HepG2 (cell line): ENCODE results near the gene COA3. TPM values are rescaled to one million over a fixed set of nuclear protein-coding genes. Genes with fewer than 3 reads are reported as not detected.

ENCODE experiments used
- ARID4A ChIP-seq: sonication (generic); formaldehyde crosslinking; IDR thresholded peaks from 2 replicates; pipeline ENCODE4 v1.5.0; 2020; ENCODE audit warnings: mild to moderate bottlenecking, missing genetic modification reagents, borderline replicate concordance
- ATF3 ChIP-seq: sonication (generic); formaldehyde crosslinking; IDR thresholded peaks from 2 replicates; pipeline ENCODE4 v1.4.0; 2020; ENCODE audit warnings: missing genetic modification reagents
- GZF1 ChIP-seq: sonication (generic); formaldehyde crosslinking; IDR thresholded peaks from 2 replicates; pipeline ENCODE4 v1.5.1; 2020; ENCODE audit warnings: mild to moderate bottlenecking, missing genetic modification reagents
- HMG20B ChIP-seq: conservative IDR thresholded peaks from 2 replicates; pipeline ENCODE4 v1.6.1; 2016; ENCODE audit warnings: missing genetic modification reagents, missing compliant biosample characterization
- MEIS2 ChIP-seq: sonication (generic); formaldehyde crosslinking; IDR thresholded peaks from 2 replicates; pipeline ENCODE4 v1.9.0; 2021; ENCODE audit warnings: mild to moderate bottlenecking, missing genetic modification reagents
- NCOA2 ChIP-seq: sonication (generic); formaldehyde crosslinking; IDR thresholded peaks from 2 replicates; pipeline ENCODE4 v1.8.0; 2022; ENCODE audit warnings: inconsistent platforms
- NFE2L2 ChIP-seq: fragments of 150-350 bp; IDR thresholded peaks from 2 replicates; pipeline ENCODE4 v1.6.1; 2014; ENCODE audit warnings: low read length
- PHF5A ChIP-seq: IDR thresholded peaks from one replicate; pipeline ENCODE4 v1.6.1; 2018; ENCODE audit warnings: low read depth, missing genetic modification reagents; ENCODE audit not compliant: unreplicated experiment
- POGZ ChIP-seq: sonication (generic); formaldehyde crosslinking; IDR thresholded peaks from 2 replicates; pipeline ENCODE4 v1.4.0; 2020; ENCODE audit warnings: mild to moderate bottlenecking, missing genetic modification reagents
- POLR2A ChIP-seq, 2 experiments: IDR thresholded peaks; 2 replicates each; pipeline ENCODE4 v1.6.1; 2011; ENCODE audit warnings: low read depth in 2 of 2, low read length in 2 of 2, mild to moderate bottlenecking in 1 of 2, moderate library complexity in 1 of 2; ENCODE audit not compliant: insufficient read depth in 1 of 2
- RARA ChIP-seq: IDR thresholded peaks from 2 replicates; pipeline ENCODE4 v1.6.1; 2016; ENCODE audit warnings: missing genetic modification reagents, missing compliant biosample characterization
- TBL1XR1 ChIP-seq: fragments of 150-350 bp; IDR thresholded peaks from 2 replicates; pipeline ENCODE4 v1.6.1; 2014; ENCODE audit warnings: borderline replicate concordance, low read length; ENCODE audit not compliant: partially characterized antibody
- ZBTB1 ChIP-seq: sonication (generic); formaldehyde crosslinking; IDR thresholded peaks from 2 replicates; pipeline ENCODE4 v1.4.0; 2020; ENCODE audit warnings: missing genetic modification reagents, borderline replicate concordance
- ZFP90 ChIP-seq: sonication (generic); formaldehyde crosslinking; IDR thresholded peaks from 2 replicates; pipeline ENCODE4 v1.8.0; 2022; ENCODE audit warnings: missing genetic modification reagents, mild to moderate bottlenecking, inconsistent platforms, borderline replicate concordance
- ZHX2 ChIP-seq, 2 experiments: sonication (generic) in 1 of 2; formaldehyde crosslinking in 1 of 2; IDR thresholded peaks; 2 replicates each; pipeline versions ENCODE4 v1.6.1 to v1.9.0; 2014 to 2022; ENCODE audit warnings: antibody characterized with exemption in 1 of 2, borderline replicate concordance in 1 of 2, inconsistent platforms in 1 of 2, low read depth in 1 of 2, missing genetic modification reagents in 1 of 2
- ZNF589 ChIP-seq: sonication (generic); formaldehyde crosslinking; conservative IDR thresholded peaks from 2 replicates; pipeline ENCODE4 v1.8.0; 2022; ENCODE audit warnings: mild to moderate bottlenecking, moderate library complexity, missing genetic modification reagents
- ZNF740 ChIP-seq: sonication (generic); formaldehyde crosslinking; IDR thresholded peaks from 2 replicates; pipeline ENCODE4 v1.4.0; 2020; ENCODE audit warnings: missing genetic modification reagents
- ZNF746 ChIP-seq: sonication (generic); formaldehyde crosslinking; IDR thresholded peaks from 2 replicates; pipeline ENCODE4 v1.8.0; 2022; ENCODE audit warnings: mild to moderate bottlenecking, missing genetic modification reagents
- polyA plus RNA-seq, 8 experiments: library from polyadenylated mRNA; depleted of rRNA in 3 of 8; stranded (reverse) in 7 of 8; unstranded in 1 of 8; fragments of >200 nt; fragmentation: Illumina TruSeq in 4 of 8; extraction: Trizol in 4 of 8; gene quantifications; 2 replicates each; pipeline versions ENCODE4 v1.2.1 to v1.2.3, GENCODE V29; 2011 to 2016; ENCODE audit warnings: low read depth in 4 of 8, missing spikeins in 1 of 8, mixed read lengths in 1 of 8; ENCODE audit not compliant: insufficient read depth in 1 of 8
- total RNA-seq, 5 experiments: library from RNA; depleted of rRNA; stranded (reverse); fragments of >200 nt; fragmentation: Illumina TruSeq; extraction: Trizol; gene quantifications; 2 replicates each; pipeline ENCODE4 v1.2.3, GENCODE V29; 2016; ENCODE audit warnings: low read depth in 1 of 5

Gene COA3
- total and polyA plus RNA-seq, 2 of the 13 experiments (the other 11 are each of a cell fraction or from before 2014, with no cell fraction given): 133 to 202 TPM

GRCh38 chr17:42779936-42780850, 18.3 kb downstream of the COA3 start, which contains the start of gene WNK4 (continued):
- TF ChIP-seq ZNF589 (peak; percentile 69; the same call in 1 of the 2 replicates), PHF5A (CRISPR knock-in tag) (peak; percentile 89), ZBTB1 (CRISPR knock-in tag) (no peak; the same call in 1 of the 2 replicates), NCOA2 (CRISPR knock-in tag) (peak; percentile 87), TBL1XR1 (no peak), RARA (CRISPR knock-in tag) (peak; percentile 98), ATF3 (CRISPR knock-in tag) (peak; percentile 36; the same call in 1 of the 2 replicates), HMG20B (CRISPR knock-in tag) (peak; percentile 88), NFE2L2 (no peak), ZNF746 (CRISPR knock-in tag) (peak; percentile 97), GZF1 (CRISPR knock-in tag) (no peak), POLR2A (IDR thresholded peaks at IDR 0.05; ENCODE audit: insufficient read depth in 1 of 2, low read depth in 2 of 2, low read length in 2 of 2) (peak; percentile 90), ARID4A (peak; percentile 65), MEIS2 (CRISPR knock-in tag) (no peak; the same call in 1 of the 2 replicates), ZHX2 (IDR thresholded peaks at IDR 0.05; ENCODE audit: low read depth) (no peak), ZHX2 (CRISPR knock-in tag; IDR thresholded peaks at IDR 0.05; ENCODE audit: borderline replicate concordance) (0 out of 2 replicates have a peak, but pooled peaks have one; percentile 38), POGZ (CRISPR knock-in tag) (peak; percentile 67), ZNF740 (CRISPR knock-in tag) (no peak), ZFP90 (no peak; the same call in 1 of the 2 replicates)
